Stimulated activated CD8-positive, alpha-beta memory T cell treated with anti-CD3 and anti-CD28 coated beads, Interleukin-2, amount 100 ng/mL, for 48 hours (primary cell): ENCODE results near the gene CNN1.

Experiments
- DNase-seq, 2 donors: peaks; one replicate each; pipeline ENCODE4 v3.0.0-alpha.2; 2020; ENCODE audit warnings: low read depth in 2 of 2

The CNN1 gene

GRCh38 chr19:11534538-11534937 lies 4.1 kb upstream of the CNN1 start:
- DNase-seq = no peak

GRCh38 chr19:11534948-11535347 lies 3.7 kb upstream of the CNN1 start:
- DNase-seq = no peak

GRCh38 chr19:11535792-11536595 lies 2.7 kb upstream of the CNN1 start:
- peak; percentile 86 to 91 for DNase-seq

GRCh38 chr19:11539495-11540365 lies 1.1 kb downstream of the CNN1 start:
- no peak for DNase-seq

- DNase-seq = no peak
These were observed 2.0 kb downstream of the CNN1 start for GRCh38 chr19:11540645-11541044.

- no peak for DNase-seq
These were observed 2.6 kb downstream of the CNN1 start for GRCh38 chr19:11541238-11541637.

GRCh38 chr19:11547929-11548700 lies 9.5 kb downstream of the CNN1 start:
- DNase-seq = no peak

GRCh38 chr19:11549386-11549953 lies 10.8 kb downstream of the CNN1 start:
- DNase-seq = no peak

- no peak for DNase-seq
These were observed 11.6 kb downstream of the CNN1 start for GRCh38 chr19:11550265-11550664.

- DNase-seq = no peak
These were observed 13.1 kb downstream of the CNN1 start for GRCh38 chr19:11551603-11552235.

- DNase-seq = no peak
These were observed 14.2 kb downstream of the CNN1 start for GRCh38 chr19:11552666-11553372.

GRCh38 chr19:11554160-11554559 lies 15.5 kb downstream of the CNN1 start:
- DNase-seq = no peak

GRCh38 chr19:11555246-11555645 lies 16.6 kb downstream of the CNN1 start:
- DNase-seq = no peak

- no peak for DNase-seq
These were observed 18.2 kb downstream of the CNN1 start for GRCh38 chr19:11556634-11557420.

- peak; percentile 95 to 98 for DNase-seq
These were observed 20.5 kb downstream of the CNN1 start, which contains the start of gene ELOF1 for GRCh38 chr19:11558881-11559828. Gene ELOF1, minus strand, starts transcription at chr19:11559230. Its CDS starts 4,883 bp downstream, at chr19:11554347.

- no peak for DNase-seq
These were observed 21.9 kb downstream of the CNN1 start for GRCh38 chr19:11560404-11561051.

GRCh38 chr19:11563532-11563931 lies 24.9 kb downstream of the CNN1 start:
- DNase-seq = no peak
